ENCODE measurements around the gene NRXN3. TPM values are rescaled to one million over a fixed set of nuclear protein-coding genes. Genes with fewer than 3 reads are reported as not detected.

Gene NRXN3
- total RNA-seq, 1 donor from 2014 or later, result 6.7 TPM

DNA sequence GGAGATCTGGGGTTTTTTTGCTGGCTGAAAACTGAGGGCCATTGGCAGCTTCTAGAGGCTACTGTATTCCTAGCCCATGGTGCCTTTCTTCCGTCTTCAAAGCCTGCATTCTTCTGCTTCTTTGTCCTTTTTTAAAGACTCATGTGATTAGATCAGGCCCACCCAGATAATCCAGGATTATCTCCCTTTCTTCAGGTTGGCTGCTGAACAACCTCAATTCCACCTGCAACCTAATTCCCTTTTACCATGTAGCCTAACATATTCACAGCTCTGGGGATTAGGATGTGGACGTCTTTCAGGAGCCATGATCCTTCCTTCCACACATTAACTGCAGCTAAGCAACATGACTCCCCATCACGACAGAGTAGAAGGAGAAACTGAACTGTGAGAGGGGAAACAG is 1055.6 kb downstream of the NRXN3 start:
- no peak for DNase-seq (ENCODE audit: low spot score)

DNA sequence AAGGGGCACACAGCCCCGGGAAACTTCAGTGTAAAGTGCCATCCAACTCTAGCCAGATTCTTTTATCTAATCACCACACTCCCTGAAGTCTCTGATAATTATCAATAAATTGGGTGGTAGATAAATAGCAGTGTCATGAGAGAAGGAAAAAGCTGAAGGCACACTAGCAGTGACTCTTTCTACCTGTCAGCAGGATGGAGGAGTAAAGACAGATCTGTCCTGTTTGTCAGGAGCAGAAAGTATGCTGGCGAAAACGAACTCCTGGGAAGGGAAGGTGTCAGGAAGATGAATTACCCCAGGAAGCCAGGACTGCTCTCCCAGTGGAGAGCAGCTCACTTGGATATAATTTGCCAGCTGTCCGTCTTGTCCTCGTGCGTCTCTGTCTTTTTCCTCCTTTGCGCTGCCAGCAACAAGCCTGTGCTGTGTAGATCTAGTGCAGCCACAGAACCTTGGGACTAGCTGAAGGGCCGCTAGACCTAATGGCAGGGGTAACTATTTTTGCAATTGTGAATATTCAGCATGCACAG is 1059.3 kb downstream of the NRXN3 start:
- DNase-seq (ENCODE audit: low spot score), result no peak

DNA sequence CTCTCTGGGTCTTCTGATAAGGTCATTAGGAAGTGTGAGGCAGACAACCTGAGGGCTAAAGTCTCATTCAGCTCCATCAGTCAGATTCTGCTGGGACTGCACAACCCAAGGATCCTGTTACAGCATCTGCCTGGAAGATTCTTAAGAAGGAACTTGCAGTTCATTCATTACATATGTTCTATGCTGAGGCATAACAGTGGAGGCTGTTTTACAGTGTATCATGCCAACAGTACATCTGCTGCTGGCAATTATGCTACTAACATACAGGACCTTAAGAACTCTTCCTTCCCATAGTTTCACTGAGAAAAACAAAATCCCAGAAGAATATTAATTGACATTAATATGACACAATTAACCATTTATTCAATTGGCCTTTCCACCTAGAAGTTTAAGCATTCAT is 1072.5 kb downstream of the NRXN3 start:
- DNase-seq (ENCODE audit: low spot score), result no peak

DNA sequence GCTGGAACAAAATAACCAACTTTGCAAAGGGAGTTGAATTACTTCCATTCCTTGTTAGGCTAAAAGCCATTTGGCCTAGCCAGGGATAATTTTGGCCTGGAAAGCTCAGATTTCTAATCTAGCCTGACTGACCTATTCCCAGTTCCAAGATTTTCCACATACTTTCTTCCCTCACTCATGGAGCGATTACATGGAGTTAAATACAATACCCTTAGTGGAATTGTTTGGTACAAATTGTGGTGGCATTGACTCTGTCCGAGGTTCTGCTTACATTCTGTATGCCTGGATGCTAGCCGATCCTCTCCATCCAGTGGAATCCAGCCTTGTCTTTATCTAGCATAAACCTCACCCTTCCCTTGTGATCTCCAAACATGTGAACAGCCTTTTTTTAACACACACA is 1076.0 kb downstream of the NRXN3 start:
- no peak for DNase-seq (ENCODE audit: low spot score)

DNA sequence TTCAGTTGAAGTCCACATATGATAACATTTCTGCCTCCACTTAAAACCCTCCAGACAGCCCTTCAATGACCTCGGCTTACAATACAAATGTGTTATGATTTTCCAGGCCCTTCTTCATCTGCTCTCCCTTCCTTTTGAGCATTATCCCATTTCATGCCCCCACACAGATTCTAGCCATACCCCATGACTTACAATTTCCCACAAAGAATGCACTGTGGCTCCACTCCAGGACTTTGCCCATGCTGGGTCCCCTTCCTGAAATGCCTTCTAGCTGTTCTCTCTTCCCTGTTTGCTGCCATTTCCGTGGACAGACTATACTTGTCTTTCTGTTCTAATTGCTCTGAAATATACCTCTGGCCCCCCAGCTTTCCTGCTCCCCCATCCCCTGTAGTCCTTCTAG is 1078.0 kb downstream of the NRXN3 start:
- no peak for DNase-seq (ENCODE audit: low spot score)

DNA sequence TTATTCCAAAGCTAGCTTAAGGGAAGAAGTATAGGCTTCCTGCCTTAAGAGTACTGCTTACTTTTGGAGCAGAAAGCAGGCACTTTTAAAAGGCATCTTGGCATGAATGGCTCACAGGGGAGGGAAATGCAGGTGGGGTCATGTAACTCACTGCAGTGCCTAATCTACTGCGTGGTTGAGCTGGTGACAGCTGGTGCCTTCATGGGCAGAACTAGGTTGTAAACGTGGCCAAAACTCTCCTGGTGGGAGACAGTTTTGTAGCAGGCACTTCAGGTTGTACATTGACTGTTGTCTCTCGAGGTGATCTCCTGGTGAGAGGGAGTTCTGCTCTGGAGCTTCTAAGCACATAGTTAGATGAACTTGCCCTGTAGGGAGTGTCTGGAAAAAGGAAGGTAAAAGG is 1078.6 kb downstream of the NRXN3 start:
- DNase-seq (ENCODE audit: low spot score), result no peak

DNA sequence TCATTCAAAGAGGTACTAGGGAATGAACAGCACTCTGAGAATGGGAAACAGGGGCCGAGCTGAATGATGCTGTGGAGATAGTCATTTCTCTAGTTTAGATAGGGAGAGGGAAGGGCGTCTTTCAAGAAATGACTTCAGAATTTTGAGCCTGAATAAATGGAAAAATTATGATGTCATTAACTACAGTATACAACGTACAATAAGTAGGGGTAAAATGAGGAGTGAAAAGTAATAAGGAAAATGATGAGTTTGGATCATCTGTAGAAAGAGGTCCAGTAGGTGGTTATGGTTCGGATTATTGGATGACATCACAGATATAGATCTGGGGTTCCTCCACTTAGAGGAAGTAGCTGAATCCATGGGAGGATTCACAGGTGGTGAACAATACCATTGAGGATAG is 1081.1 kb downstream of the NRXN3 start:
- DNase-seq (ENCODE audit: low spot score), result no peak

DNA sequence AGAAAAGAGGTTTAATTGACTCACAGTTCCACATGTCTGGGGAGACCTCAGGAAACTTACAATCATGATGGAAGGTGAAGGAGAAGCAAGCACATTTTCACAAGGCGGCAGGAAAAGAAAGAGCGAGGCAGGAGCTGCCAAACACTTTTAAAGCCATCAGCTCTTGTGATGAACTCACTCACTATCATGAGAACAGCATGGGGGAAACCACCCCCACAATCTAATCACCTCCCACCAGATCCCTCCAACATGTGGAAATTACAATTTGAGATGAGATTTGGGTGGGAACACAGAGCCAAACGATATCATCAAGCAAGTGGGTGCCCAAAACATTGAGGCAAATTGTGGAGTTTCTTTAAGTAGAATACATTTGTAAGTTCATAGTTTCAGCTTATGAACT is 1083.4 kb downstream of the NRXN3 start:
- no peak for DNase-seq (ENCODE audit: low spot score)

DNA sequence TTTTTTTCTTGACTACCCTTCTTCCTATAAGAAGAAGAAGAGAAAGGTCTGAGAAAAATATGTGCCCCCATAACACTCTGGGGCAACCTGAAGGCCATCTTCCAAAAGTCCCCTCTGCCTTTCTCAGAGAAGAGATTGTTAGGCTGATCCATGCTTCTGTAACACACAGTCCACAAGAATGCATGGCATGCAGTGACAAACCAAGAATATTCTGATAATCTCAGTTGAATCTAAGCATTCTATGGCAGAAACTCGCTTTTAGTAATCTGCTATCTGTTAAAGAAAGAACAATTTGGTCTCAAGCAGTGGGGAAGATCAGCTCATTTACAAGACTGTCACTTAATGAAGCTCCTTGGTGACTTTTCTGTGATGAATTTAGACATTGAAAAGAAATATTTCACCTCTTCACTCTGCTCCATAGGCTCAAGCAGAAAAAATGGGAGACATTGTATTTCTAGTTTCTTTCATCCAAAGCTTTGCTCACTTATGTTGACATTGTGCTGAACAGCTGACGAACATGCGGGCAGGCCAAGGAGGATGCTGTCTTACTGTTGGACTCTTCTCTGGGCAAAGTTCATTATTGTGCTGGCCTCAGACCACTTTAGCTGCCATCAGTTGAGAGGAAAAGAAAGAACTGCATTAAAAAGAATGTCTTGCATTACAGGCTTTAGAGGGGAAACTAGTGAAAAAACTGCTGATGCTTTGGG is 1084.0 kb downstream of the NRXN3 start:
- DNase-seq (ENCODE audit: low spot score), result no peak

DNA sequence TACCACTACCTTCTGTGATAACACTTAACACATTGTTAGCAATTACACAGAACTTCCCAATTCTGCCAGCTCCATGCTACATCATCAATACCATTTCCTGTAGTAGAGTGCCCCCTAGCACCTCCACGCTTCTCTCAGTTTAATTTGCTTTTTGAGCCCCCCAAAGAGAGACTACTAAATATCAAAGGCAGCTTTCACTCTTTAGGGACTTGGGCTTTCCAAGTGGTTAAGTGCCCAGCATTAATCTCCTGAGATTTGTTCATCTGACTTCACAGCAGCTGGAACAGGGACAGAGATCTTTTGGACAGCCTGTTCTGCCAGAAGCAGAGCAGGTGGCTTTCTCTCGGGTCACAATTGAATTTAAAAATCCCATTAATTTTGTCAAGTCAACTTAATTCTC is 1086.2 kb downstream of the NRXN3 start:
- DNase-seq (ENCODE audit: low spot score), result no peak

DNA sequence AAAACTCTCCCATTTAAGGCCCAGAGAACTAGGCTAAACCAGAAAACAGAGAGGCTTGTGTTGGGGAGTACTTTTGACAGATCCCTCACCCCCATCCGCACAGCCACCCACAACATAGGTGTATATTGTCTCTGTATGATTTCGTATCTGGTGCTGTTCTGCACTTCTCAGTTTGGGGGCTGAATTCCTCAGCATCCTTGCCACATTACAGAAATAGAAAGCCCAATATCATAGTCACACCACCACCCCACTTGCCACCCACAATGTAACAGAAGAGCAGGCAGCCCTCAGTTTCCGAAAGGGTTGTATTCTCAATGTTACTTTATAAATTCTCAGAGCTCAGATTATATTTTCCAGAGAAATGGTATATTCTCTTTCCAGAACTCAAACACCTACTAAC is 1090.2 kb downstream of the NRXN3 start:
- no peak for DNase-seq (ENCODE audit: low spot score)

DNA sequence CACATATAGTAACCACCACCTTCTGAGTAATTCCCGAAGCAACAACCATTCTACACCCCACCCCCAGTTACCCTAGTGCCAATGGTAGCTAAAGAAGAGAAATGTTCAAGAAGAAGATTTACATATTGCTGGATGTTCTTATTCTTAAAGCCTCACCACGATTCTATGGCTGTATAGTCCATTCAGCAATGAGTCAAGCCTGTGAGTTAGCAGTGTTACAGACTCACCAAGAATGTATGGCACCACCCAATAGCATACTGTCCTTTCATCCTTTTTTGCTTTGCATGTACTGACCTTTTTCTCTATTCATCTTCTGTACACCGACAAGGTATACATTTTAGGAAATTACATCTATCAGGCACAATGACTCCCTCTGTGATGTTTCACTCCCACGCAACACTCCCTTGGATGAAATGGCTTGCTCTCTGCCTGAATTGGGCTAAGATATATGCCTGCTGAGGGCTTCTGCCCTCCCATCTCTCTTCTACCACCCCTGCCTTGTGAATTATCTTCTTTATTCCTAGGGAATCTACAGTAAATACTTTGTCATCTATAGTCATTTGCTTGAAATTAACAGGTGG is 1095.3 kb downstream of the NRXN3 start:
- no peak for DNase-seq (ENCODE audit: low spot score)

DNA sequence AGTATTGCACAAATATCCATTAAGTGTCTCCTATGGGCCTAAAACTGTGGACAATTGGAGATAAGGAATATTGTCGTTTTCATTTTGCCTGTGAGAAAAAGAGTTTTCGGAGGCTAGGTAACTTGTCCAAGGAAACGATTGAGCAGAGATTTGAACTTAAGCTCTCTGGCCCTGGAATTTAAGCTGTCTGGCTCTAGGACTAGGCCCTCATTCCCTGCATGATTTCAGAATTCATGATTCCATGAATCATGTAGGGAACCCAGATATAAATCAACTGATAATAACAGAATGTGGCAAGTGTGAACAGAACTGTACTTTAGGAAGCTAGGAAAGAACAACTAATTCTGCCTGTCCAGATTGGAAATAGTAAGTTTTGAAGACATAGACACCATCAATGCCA is 1100.2 kb downstream of the NRXN3 start:
- DNase-seq (ENCODE audit: low spot score), result no peak

DNA sequence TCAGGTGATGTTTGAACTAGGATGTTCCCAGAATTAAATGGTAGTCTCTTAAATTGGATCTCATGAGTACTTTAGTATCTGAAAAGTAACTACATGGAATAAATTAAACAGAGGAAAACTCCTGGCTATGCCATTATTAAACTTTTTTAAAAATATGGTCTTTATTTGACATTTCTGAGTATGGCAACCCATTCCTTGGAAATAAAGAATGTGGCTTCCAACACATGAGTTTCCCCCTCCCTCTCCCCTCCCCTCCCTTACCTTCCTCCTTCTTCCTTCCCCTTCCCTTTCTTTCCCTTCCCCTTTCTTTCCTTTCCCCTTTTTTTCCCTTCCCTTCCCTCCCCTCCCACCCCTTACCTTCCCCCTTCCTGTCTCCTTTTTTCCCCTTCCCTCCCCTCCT is 1100.9 kb downstream of the NRXN3 start:
- no peak for DNase-seq (ENCODE audit: low spot score)

DNA sequence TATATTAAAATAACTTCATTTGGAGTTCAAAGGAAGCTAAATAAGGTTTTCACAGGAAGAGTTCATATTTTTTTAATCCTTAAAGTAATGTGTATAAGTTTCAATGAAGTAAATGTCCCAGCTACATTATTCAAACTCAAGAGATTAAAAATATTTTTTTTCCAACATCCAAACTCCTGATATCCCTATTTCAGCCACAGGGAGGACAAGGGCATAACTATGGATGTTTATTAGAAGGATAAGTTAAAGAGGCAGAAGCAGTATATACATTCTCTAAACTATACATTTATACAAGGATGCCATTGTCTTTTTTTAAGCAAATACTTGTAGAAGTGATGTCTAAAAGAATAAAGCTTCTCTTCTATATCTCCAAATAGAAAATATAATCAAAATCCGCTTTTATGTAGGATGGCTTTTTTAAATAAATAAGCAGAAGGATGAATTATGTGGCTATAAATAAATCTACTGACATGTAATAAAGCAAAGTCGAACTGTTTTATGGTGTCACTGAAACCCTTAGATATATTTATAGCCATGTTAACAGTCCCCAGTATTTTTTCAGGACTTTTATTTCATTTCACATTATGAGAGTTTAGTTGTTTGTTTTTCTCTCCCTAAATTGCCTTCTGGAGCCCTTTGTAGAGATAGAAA is 1104.6 kb downstream of the NRXN3 start:
- DNase-seq (ENCODE audit: low spot score), result no peak

DNA sequence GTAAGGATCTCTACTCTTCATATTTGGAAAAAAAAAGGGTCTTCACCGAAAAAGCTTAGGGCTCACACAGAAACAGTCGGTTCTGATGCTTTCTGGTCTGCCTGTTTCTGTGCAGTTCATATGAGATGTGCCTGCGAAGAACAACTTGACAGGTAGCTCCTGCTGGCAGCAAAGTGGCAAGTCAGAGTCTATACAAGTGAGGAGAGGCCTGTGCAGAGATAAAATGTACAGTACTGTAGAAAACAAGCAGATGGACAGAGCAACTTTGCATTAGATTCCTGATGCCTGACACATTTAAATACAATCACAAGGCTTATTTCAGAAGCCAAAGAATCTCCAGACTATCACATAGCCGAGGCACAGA is 1105.1 kb downstream of the NRXN3 start:
- no peak for DNase-seq (ENCODE audit: low spot score)

DNA sequence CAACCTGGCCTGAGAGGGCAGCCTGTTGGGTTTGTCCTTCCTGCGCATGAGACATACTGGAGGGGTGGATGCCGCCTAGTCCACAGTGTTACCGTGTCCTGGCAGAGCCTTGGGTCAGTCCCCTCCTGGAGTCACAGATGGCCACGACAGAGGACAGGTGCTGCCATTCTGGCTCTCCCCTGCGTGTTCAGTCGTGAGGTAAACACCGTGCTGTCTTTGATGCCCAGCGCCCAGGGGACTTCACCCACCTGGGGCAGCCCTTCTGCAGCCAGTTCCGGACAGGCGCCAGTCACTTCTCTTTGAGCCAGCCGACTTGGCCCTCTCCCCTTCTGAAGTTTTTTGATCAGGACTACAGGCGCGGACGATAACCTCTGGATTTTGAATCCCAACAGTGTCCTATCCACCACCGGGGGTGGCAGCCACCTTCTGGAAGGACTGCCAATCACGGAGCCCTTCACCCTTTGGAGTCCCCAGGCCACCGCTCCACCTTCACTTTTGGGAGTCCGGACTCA is 1108.2 kb downstream of the NRXN3 start:
- DNase-seq (ENCODE audit: low spot score), result no peak

DNA sequence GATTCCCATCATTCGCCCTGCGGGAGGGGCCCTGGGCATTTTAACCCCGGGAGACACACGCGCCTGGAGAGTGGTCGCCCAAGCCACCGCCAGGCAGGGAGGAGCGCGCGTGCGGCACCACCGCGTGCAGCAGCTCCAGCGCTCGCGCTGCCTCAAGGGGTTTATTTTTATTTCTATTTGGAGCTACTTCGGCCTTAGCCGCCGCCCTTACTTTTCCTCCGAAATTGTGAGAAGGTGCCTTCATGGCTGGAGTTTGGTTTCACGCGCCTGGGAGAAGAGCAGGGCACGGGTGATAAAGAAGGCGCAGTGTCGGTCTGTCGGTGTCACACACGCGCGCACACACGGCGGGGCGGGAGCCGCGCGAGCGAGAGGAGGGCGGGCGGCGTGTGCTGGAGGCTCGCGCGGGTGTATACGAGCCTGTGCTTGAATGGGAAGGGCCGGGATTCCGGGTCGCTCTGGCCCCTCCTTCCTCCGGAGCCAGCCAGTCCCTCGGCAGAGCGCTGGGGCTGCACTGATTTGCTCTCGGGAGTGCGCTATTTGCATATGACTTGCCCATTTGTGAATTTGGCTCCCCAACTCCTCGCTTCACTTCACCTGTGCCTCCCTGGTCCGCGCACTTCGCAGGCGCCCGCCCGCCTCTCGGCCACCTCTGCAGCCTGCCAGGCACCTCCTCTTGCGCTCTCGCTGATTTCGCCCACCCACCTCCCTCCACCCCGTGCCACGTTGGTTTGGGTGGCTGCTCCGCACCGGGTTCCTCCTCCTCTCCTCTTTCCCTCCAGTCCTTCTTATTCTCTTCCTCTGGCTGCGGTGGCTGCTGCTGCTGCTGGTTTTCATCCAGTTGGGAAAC is 1108.8 kb downstream of the NRXN3 start:
- peak; percentile 84 for DNase-seq (ENCODE audit: low spot score)

DNA sequence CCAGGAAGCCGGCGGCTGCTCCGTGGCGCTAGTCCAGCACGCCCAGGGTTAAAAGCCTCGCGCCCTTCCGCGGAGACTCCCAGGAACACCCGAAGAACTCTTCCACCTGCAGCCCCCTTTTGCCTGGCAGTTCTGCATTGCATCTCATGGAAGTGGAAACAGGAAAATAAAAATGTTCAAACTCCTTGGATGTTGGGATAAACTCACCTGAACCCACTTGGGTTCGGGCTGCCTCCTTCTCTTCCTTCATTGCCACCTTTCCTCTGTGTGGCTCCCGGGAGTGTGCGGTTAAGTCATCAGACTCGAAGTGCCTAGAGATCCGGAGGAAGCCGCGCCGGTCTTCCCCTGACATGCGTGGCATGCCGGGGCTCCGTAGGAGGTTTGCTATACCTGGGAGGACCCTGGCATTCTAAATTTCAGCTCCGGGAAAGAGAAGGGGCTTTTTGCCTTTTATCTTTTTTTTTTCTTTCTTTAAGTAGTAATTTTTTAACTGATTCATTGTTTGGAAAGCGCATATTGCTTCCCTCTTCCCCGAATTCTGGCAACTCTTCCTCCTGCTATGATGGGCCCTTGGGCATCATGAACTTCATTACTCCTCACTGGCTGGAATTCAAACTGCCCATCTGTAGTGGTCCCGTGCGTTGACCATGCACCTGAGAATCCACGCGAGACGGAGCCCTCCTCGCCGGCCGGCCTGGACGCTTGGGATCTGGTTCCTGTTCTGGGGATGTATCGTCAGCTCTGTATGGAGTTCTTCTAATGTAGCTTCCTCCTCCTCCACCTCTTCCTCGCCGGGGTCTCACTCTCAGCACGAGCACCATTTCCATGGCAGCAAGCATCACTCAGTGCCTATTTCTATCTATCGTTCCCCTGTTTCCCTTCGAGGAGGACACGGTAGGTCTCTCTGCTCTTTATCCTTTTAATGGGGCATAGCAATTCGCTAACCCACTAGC is 1109.7 kb downstream of the NRXN3 start:
- DNase-seq (ENCODE audit: low spot score), result no peak

DNA sequence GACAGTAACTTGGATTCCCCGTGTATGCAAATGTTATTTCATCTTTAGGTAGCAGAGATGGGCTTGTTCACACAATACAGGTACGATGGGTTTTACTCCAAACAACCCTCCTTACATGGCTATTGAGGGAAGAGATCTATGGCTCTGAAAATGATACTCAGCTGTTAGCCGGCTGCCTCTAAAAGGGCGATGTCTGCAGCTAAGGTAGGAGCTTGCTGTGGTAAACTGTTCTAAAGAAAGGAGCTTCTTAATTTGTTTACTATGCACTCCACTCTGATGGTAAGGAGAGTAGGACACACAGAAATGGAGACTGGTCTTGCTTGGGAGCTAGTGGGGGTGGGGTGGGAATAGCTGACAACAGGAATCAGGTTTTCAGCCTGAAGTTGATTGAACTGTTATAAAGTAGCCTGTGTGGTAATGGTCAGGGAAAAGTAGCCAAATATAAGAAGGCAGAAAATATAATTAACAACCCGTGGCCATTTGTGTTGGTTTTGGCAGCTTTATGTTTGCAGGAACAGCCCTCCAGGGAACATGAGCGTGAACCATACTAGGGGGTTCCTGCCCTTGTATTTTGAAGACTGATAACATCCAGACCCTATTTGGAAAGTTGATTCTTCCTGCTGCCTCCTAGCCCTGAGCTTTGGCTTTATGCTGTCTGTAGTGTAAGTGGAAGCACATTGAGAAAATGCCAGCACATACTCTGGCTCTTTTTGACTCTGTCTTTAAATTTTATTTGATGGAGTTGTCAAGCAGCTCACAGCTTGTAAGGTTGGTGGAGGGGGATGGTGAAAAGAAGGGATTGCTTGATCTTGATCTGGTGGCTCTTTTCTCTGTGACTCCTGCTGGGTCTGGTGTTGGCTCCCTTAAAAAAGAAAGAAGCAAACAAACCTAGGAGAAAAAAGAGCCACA is 1111.3 kb downstream of the NRXN3 start:
- DNase-seq (ENCODE audit: low spot score), result no peak
